ENCODE measurements around the gene KCNH2. TPM values are rescaled to one million over a fixed set of nuclear protein-coding genes. Genes with fewer than 3 reads are reported as not detected.

The KCNH2 gene
- total and polyA plus RNA-seq, 2 of the 13 experiments (the other 11 are each of a cell fraction or from before 2014, with no cell fraction given) = 0.09 to 0.11 TPM

DNA sequence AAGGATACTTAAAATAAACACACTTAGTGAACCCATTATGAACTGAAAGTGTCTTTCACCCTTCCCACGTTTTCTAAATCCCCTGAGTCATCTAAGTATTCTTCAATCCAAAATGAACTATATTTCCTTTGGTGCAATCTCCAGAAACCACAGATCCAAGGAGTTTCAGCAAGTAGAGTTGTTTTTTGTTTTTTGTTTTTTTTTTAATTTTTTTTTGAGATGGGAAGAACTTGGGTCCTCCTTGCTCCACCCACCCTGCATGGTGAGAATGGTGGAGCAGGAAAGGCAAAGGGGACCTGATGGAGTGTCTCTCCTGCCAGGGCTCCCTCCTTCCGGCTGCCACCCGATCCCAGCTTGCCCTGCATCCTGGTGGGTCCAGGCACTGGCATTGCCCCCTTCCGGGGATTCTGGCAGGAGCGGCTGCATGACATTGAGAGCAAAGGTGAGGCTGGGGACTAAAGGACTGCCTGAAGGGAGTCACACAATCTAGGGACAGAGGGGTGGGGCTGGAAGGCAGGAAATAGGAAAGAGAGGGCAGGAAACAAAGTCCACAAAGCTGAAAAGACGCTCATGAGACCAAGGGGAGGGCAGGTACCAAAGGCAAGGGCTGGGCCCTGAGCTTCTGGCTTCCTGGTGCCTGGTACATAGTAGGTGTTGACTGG, 34.0 kb upstream of the KCNH2 start (continued):
- TF ChIP-seq GATA4 (IDR thresholded peaks at IDR 0.05; ENCODE audit: borderline replicate concordance, low read depth) = no peak
- TF ChIP-seq GATAD2A (CRISPR knock-in tag; IDR thresholded peaks at IDR 0.05) = peak; percentile 38
- TF ChIP-seq DNMT3B (CRISPR knock-in tag; conservative IDR thresholded peaks at IDR 0.05) = no peak
- TF ChIP-seq BHLHE40 (IDR thresholded peaks at IDR 0.05; ENCODE audit: low read length) = no peak
- TF ChIP-seq, protein P1, sequence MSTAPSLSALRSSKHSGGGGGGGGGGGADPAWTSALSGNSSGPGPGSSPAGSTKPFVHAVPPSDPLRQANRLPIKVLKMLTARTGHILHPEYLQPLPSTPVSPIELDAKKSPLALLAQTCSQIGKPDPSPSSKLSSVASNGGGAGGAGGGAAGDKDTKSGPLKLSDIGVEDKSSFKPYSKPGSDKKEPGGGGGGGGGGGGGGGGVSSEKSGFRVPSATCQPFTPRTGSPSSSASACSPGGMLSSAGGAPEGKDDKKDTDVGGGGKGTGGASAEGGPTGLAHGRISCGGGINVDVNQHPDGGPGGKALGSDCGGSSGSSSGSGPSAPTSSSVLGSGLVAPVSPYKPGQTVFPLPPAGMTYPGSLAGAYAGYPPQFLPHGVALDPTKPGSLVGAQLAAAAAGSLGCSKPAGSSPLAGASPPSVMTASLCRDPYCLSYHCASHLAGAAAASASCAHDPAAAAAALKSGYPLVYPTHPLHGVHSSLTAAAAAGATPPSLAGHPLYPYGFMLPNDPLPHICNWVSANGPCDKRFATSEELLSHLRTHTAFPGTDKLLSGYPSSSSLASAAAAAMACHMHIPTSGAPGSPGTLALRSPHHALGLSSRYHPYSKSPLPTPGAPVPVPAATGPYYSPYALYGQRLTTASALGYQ (CRISPR knock-in tag; IDR thresholded peaks at IDR 0.05) = no peak
- TF ChIP-seq, protein P2, sequence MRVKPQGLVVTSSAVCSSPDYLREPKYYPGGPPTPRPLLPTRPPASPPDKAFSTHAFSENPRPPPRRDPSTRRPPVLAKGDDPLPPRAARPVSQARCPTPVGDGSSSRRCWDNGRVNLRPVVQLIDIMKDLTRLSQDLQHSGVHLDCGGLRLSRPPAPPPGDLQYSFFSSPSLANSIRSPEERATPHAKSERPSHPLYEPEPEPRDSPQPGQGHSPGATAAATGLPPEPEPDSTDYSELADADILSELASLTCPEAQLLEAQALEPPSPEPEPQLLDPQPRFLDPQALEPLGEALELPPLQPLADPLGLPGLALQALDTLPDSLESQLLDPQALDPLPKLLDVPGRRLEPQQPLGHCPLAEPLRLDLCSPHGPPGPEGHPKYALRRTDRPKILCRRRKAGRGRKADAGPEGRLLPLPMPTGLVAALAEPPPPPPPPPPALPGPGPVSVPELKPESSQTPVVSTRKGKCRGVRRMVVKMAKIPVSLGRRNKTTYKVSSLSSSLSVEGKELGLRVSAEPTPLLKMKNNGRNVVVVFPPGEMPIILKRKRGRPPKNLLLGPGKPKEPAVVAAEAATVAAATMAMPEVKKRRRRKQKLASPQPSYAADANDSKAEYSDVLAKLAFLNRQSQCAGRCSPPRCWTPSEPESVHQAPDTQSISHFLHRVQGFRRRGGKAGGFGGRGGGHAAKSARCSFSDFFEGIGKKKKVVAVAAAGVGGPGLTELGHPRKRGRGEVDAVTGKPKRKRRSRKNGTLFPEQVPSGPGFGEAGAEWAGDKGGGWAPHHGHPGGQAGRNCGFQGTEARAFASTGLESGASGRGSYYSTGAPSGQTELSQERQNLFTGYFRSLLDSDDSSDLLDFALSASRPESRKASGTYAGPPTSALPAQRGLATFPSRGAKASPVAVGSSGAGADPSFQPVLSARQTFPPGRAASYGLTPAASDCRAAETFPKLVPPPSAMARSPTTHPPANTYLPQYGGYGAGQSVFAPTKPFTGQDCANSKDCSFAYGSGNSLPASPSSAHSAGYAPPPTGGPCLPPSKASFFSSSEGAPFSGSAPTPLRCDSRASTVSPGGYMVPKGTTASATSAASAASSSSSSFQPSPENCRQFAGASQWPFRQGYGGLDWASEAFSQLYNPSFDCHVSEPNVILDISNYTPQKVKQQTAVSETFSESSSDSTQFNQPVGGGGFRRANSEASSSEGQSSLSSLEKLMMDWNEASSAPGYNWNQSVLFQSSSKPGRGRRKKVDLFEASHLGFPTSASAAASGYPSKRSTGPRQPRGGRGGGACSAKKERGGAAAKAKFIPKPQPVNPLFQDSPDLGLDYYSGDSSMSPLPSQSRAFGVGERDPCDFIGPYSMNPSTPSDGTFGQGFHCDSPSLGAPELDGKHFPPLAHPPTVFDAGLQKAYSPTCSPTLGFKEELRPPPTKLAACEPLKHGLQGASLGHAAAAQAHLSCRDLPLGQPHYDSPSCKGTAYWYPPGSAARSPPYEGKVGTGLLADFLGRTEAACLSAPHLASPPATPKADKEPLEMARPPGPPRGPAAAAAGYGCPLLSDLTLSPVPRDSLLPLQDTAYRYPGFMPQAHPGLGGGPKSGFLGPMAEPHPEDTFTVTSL (CRISPR knock-in tag; IDR thresholded peaks at IDR 0.05; ENCODE audit: borderline replicate concordance) = no peak
- no peak for TF ChIP-seq ARNTL (CRISPR knock-in tag; IDR thresholded peaks at IDR 0.05)
- TF ChIP-seq, protein P3, sequence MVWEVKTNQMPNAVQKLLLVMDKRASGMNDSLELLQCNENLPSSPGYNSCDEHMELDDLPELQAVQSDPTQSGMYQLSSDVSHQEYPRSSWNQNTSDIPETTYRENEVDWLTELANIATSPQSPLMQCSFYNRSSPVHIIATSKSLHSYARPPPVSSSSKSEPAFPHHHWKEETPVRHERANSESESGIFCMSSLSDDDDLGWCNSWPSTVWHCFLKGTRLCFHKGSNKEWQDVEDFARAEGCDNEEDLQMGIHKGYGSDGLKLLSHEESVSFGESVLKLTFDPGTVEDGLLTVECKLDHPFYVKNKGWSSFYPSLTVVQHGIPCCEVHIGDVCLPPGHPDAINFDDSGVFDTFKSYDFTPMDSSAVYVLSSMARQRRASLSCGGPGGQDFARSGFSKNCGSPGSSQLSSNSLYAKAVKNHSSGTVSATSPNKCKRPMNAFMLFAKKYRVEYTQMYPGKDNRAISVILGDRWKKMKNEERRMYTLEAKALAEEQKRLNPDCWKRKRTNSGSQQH (CRISPR knock-in tag; IDR thresholded peaks at IDR 0.05; ENCODE audit: low read depth) = no peak
- TF ChIP-seq, protein P4, sequence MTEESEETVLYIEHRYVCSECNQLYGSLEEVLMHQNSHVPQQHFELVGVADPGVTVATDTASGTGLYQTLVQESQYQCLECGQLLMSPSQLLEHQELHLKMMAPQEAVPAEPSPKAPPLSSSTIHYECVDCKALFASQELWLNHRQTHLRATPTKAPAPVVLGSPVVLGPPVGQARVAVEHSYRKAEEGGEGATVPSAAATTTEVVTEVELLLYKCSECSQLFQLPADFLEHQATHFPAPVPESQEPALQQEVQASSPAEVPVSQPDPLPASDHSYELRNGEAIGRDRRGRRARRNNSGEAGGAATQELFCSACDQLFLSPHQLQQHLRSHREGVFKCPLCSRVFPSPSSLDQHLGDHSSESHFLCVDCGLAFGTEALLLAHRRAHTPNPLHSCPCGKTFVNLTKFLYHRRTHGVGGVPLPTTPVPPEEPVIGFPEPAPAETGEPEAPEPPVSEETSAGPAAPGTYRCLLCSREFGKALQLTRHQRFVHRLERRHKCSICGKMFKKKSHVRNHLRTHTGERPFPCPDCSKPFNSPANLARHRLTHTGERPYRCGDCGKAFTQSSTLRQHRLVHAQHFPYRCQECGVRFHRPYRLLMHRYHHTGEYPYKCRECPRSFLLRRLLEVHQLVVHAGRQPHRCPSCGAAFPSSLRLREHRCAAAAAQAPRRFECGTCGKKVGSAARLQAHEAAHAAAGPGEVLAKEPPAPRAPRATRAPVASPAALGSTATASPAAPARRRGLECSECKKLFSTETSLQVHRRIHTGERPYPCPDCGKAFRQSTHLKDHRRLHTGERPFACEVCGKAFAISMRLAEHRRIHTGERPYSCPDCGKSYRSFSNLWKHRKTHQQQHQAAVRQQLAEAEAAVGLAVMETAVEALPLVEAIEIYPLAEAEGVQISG (CRISPR knock-in tag; IDR thresholded peaks at IDR 0.05) = peak; percentile 56
- no peak for TF ChIP-seq NFKB2 (CRISPR knock-in tag; IDR thresholded peaks at IDR 0.05; ENCODE audit: borderline replicate concordance)
- no peak for TF ChIP-seq ZIK1 (CRISPR knock-in tag; IDR thresholded peaks at IDR 0.05; ENCODE audit: borderline replicate concordance, low read depth)
- 0 out of 2 replicates have a peak, but pooled peaks have one; percentile 42 for TF ChIP-seq ZNF343 (CRISPR knock-in tag; IDR thresholded peaks at IDR 0.05)
- TF ChIP-seq SRY (CRISPR knock-in tag; IDR thresholded peaks at IDR 0.05) = peak; percentile 79; the same call in 1 of the 2 replicates
- TF ChIP-seq XRCC5 (optimal IDR thresholded peaks at IDR 0.05; ENCODE audit: low read length) = no peak
- peak; percentile 64 for TF ChIP-seq POLR2AphosphoS5 (IDR thresholded peaks at IDR 0.05; ENCODE audit: low read depth, low read length)
- no peak for TF ChIP-seq U2AF2 (IDR thresholded peaks at IDR 0.05; ENCODE audit: low read depth, low read length)
- TF ChIP-seq ZNF709 (CRISPR knock-in tag; IDR thresholded peaks at IDR 0.05) = no peak
- 0 out of 2 replicates have a peak, but pooled peaks have one; percentile 47 for TF ChIP-seq PHF20 (CRISPR knock-in tag; IDR thresholded peaks at IDR 0.05)
- TF ChIP-seq SNAPC2 (CRISPR knock-in tag; IDR thresholded peaks at IDR 0.05) = 0 out of 2 replicates have a peak, but pooled peaks have one; percentile 26

Measured in HepG2 (cell line).